Measurements from ENCODE around the gene ABHD14A. TPM values are rescaled to one million over a fixed set of nuclear protein-coding genes. Genes with fewer than 3 reads are reported as not detected.
"Not testable (repeated sequence)": the region's sequence is repeated elsewhere in the genome, so short reads cannot be mapped to it uniquely, and the experiment has no call there.

ABHD14A gene
- total RNA-seq (10 to 100 TPM; 23.7 to 24.5 TPM), polyA plus RNA-seq (100 to 1,000 TPM in 1 of 2 donors, 10 to 100 TPM in 1; 95.6 to 136 TPM)

- peak within 1 kb of the TSS; percentile 68 to 98 (median 96) for H3K27ac Mint-ChIP-seq
These were observed at the start of gene ABHD14A for GRCh38 chr3:51974963-51975851. Gene ABHD14A (plus strand): TSS chr3:51975064. CDS start chr3:51975136, 72 bp downstream.

GRCh38 chr3:51927061-51927977, 47.5 kb upstream of the ABHD14A start:
- DNase-seq, result no peak
- H3K4me1 ChIP-seq (ENCODE audit: insufficient read depth, low read length), result no peaks in the 10 kb centered on the region
- H3K27ac Mint-ChIP-seq, result no peak overlapping the region
- no peaks in the 10 kb centered on the region for H3K9me3 Mint-ChIP-seq
- CTCF ChIA-PET (ENCODE audit: partially characterized antibody), result no interaction called here
- no peaks in the 10 kb centered on the region for H3K36me3 ChIP-seq (ENCODE audit: insufficient read depth, low read length)
- peaks cover 6 to 11% of the 10 kb centered on the region in 2 donors for H3K36me3 Mint-ChIP-seq
- H3K4me3 Mint-ChIP-seq, result no peak overlapping the region
- no peaks in the 10 kb centered on the region for H3K27me3 Mint-ChIP-seq
- H3K27ac ChIP-seq (ENCODE audit: low read depth, low read length), result no peak overlapping the region
- POLR2A ChIA-PET (ENCODE audit: partially characterized antibody), result no interaction called here
- H3K4me3 ChIP-seq (ENCODE audit: low read length in 2 of 2), result no peak overlapping the region
- intact Hi-C loops (cut with micrococcal nuclease), result no loop called here
- H3K4me1 Mint-ChIP-seq, result no peaks in the 10 kb centered on the region
- no peaks in the 10 kb centered on the region for H3K9me3 ChIP-seq (ENCODE audit: control insufficient read depth in 1 of 2, low read length in 2 of 2)
- no peaks in the 10 kb centered on the region for H3K27me3 ChIP-seq (ENCODE audit: insufficient read depth, low read length)

More at GRCh38 chr3:51974963-51975851, at the start of gene ABHD14A:
- Mint-ChIP-seq H3K4me1 (peaks cover 28 to 53% (median 41%) of the 10 kb centered on the region in 4 donors), H3K9me3 (no peaks in the 10 kb centered on the region), H3K36me3 (peaks cover 0 to 5% of the 10 kb centered on the region in 2 donors), H3K4me3 (peak within 1 kb of the TSS; percentile 90 to 99 (median 96)), H3K27me3 (no peaks in the 10 kb centered on the region)
- Histone ChIP-seq H3K4me1 (ENCODE audit: insufficient read depth, low read length) (peaks cover 32% of the 10 kb centered on the region), H3K27me3 (ENCODE audit: insufficient read depth, low read length) (no peaks in the 10 kb centered on the region), H3K36me3 (ENCODE audit: insufficient read depth, low read length) (no peaks in the 10 kb centered on the region), H3K9me3 (ENCODE audit: control insufficient read depth in 1 of 2, low read length in 2 of 2) (no peaks in the 10 kb centered on the region), H3K4me3 (ENCODE audit: low read length in 2 of 2) (peak within 1 kb of the TSS; percentile 81 to 95), H3K27ac (ENCODE audit: low read depth, low read length) (peak within 1 kb of the TSS; percentile 78)
- peak; percentile 75 to 80 (median 76) for DNase-seq
- intact Hi-C loops (cut with micrococcal nuclease), result loop anchor here (1.0 to 5.0 kb wide), 5 partner anchors 8 to 1738 kb away; partner anchors contain the start of genes ACY1, GNAI2 and PARP3
- POLR2A ChIA-PET (ENCODE audit: partially characterized antibody), result interaction anchor here (0.9 to 5.1 kb wide), 13 partner anchors 9 to 305 kb away, joined by 3 to 72 read pairs (median 10); partner anchors contain the start of genes ACY1, DUSP7, PARP3 and PCBP4
- CTCF ChIA-PET (ENCODE audit: partially characterized antibody), result interaction anchor here (1.6 to 4.1 kb wide), 4 partner anchors 8 to 78 kb away, joined by 4 to 49 read pairs (median 34); partner anchors contain the start of genes ACY1, PARP3, RPL29 and RRP9

DNA sequence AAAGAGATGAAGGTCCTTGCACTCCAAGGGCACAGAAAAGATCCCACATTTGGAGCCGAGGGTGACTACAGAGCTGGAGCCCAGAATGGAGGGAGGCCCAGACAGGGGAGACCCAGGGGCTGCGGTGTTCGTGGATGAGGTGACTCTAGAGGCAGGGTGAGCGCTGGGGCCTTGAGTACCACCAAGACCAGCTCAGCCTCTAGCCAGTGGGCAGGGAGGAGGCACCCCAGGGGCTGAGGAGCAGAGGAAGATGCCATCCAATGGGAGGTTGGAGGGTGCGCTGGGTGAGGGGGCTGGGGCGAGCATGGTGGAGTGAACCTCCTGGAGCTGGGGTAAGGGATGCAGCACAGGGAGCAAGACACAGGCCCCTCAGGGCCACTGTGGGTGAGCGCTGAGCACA, 46.4 kb upstream of the ABHD14A start:
- H3K9me3 ChIP-seq (ENCODE audit: control insufficient read depth in 1 of 2, low read length in 2 of 2), result no peaks in the 10 kb centered on the region
- H3K27me3 ChIP-seq (ENCODE audit: insufficient read depth, low read length), result no peaks in the 10 kb centered on the region
- ChIA-PET CTCF (ENCODE audit: partially characterized antibody) (no interaction called here), POLR2A (ENCODE audit: partially characterized antibody) (no interaction called here)
- no peaks in the 10 kb centered on the region for H3K4me1 ChIP-seq (ENCODE audit: insufficient read depth, low read length)
- H3K36me3 Mint-ChIP-seq, result peaks cover 8 to 18% of the 10 kb centered on the region in 2 donors
- no peak overlapping the region for H3K4me3 ChIP-seq (ENCODE audit: low read length in 2 of 2)
- intact Hi-C loops (cut with micrococcal nuclease), result no loop called here
- DNase-seq, result no peak
- H3K27me3 Mint-ChIP-seq, result no peaks in the 10 kb centered on the region
- no peak overlapping the region for H3K27ac Mint-ChIP-seq
- peaks cover 0 to 2% (median 0%) of the 10 kb centered on the region in 8 donors for H3K9me3 Mint-ChIP-seq
- peaks cover 2% of the 10 kb centered on the region for H3K36me3 ChIP-seq (ENCODE audit: insufficient read depth, low read length)
- H3K4me1 Mint-ChIP-seq, result no peaks in the 10 kb centered on the region
- no peak overlapping the region for H3K4me3 Mint-ChIP-seq
- no peak overlapping the region for H3K27ac ChIP-seq (ENCODE audit: low read depth, low read length)

DNA sequence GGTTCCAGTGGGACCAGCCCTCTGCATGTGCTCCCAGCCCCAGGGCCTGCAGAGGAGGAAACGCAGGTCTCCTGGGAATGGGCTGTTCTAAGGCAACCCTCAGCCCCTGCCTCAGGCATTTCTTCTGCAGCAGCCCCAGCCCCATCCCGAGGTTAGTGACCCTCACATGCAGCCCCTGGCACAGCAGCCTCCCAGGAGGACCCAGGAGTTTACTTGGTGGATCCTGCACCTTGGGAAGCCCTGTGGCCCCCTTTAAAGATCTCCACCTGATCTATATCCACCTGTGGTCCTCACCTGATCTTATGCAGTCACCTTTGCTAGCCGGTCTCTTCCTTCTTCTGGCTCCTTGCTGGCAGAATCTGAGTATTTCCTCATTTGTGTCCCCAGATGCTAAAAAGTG, 45.9 kb upstream of the ABHD14A start:
- H3K4me1 ChIP-seq (ENCODE audit: insufficient read depth, low read length); H3K4me1 Mint-ChIP-seq; H3K36me3 ChIP-seq (ENCODE audit: insufficient read depth, low read length); H3K4me3 ChIP-seq (ENCODE audit: low read length in 2 of 2); H3K27me3 ChIP-seq (ENCODE audit: insufficient read depth, low read length); CTCF ChIA-PET (ENCODE audit: partially characterized antibody); H3K9me3 Mint-ChIP-seq; POLR2A ChIA-PET (ENCODE audit: partially characterized antibody); DNase-seq; H3K9me3 ChIP-seq (ENCODE audit: control insufficient read depth in 1 of 2, low read length in 2 of 2); H3K27ac ChIP-seq (ENCODE audit: low read depth, low read length); H3K27ac Mint-ChIP-seq; H3K27me3 Mint-ChIP-seq; intact Hi-C loops (cut with micrococcal nuclease); H3K4me3 Mint-ChIP-seq: not testable (repeated sequence)
- peaks cover 13 to 23% of the 10 kb centered on the region in 2 donors for H3K36me3 Mint-ChIP-seq

- no peak overlapping the region for H3K27ac ChIP-seq (ENCODE audit: low read depth, low read length)
- Mint-ChIP-seq H3K27ac (peak overlapping the region in 1 of 7 donors; percentile 60), H3K4me1 (no peaks in the 10 kb centered on the region), H3K36me3 (peaks cover 18 to 27% of the 10 kb centered on the region in 2 donors), H3K4me3 (no peak overlapping the region), H3K9me3 (peaks cover 0 to 2% (median 0%) of the 10 kb centered on the region in 8 donors), H3K27me3 (no peaks in the 10 kb centered on the region)
- ChIA-PET POLR2A (ENCODE audit: partially characterized antibody) (no interaction called here), CTCF (ENCODE audit: partially characterized antibody) (no interaction called here)
- DNase-seq, result no peak
- H3K4me1 ChIP-seq (ENCODE audit: insufficient read depth, low read length), result no peaks in the 10 kb centered on the region
- intact Hi-C loops (cut with micrococcal nuclease), result no loop called here
- H3K9me3 ChIP-seq (ENCODE audit: control insufficient read depth in 1 of 2, low read length in 2 of 2), result no peaks in the 10 kb centered on the region
- H3K4me3 ChIP-seq (ENCODE audit: low read length in 2 of 2), result no peak overlapping the region
- no peaks in the 10 kb centered on the region for H3K27me3 ChIP-seq (ENCODE audit: insufficient read depth, low read length)
- H3K36me3 ChIP-seq (ENCODE audit: insufficient read depth, low read length), result peaks cover 13% of the 10 kb centered on the region
These were observed 45.4 kb upstream of the ABHD14A start for GRCh38 chr3:51929420-51930003.

GRCh38 chr3:51930439-51930838, 44.4 kb upstream of the ABHD14A start:
- Histone ChIP-seq H3K36me3 (ENCODE audit: insufficient read depth, low read length) (peaks cover 21% of the 10 kb centered on the region), H3K27me3 (ENCODE audit: insufficient read depth, low read length) (no peaks in the 10 kb centered on the region), H3K4me3 (ENCODE audit: low read length in 2 of 2) (no peak overlapping the region), H3K9me3 (ENCODE audit: control insufficient read depth in 1 of 2, low read length in 2 of 2) (no peaks in the 10 kb centered on the region), H3K27ac (ENCODE audit: low read depth, low read length) (no peak overlapping the region), H3K4me1 (ENCODE audit: insufficient read depth, low read length) (no peaks in the 10 kb centered on the region)
- Mint-ChIP-seq H3K27me3 (no peaks in the 10 kb centered on the region), H3K27ac (no peak overlapping the region), H3K36me3 (peaks cover 26 to 36% of the 10 kb centered on the region in 2 donors), H3K4me1 (no peaks in the 10 kb centered on the region), H3K4me3 (no peak overlapping the region), H3K9me3 (peaks cover 0 to 2% (median 0%) of the 10 kb centered on the region in 8 donors)
- ChIA-PET POLR2A (ENCODE audit: partially characterized antibody) (interaction anchor here (1.1 kb wide), 1 partner anchor 11 kb away, joined by 3 read pairs; the partner anchor contains the start of gene RRP9), CTCF (ENCODE audit: partially characterized antibody) (no interaction called here)
- intact Hi-C loops (cut with micrococcal nuclease), result no loop called here
- no peak for DNase-seq

All from CD4-positive, alpha-beta memory T cell (primary cell).